ENCODE data around the gene CSTF2. TPM values are rescaled to one million over a fixed set of nuclear protein-coding genes. Genes with fewer than 3 reads are reported as not detected.
A peak's percentile ranks its signal among the peaks of the same experiment; 100 is the strongest.

CSTF2 gene
- total and polyA plus RNA-seq, 12 donors, result 3.3 to 17.0 (median 13.8) TPM

- no peaks in the 10 kb centered on the region for H3K9me3 ChIP-seq (replicated peaks in 1 of 3)
- H3K4me1 ChIP-seq (replicated peaks in 1 of 2), result no peaks in the 10 kb centered on the region
- H3K4me3 ChIP-seq, result no peak overlapping the region
- DNase-seq, result no peak
- TF ChIP-seq CTCF (IDR thresholded peaks at IDR 0.05) (no peak), POLR2A (IDR thresholded peaks at IDR 0.05) (no peak)
- peaks cover 23% of the 10 kb centered on the region for H3K27me3 ChIP-seq
- intact Hi-C loops (cut with DNase I), result no loop called here
- H3K27ac ChIP-seq, result no peak overlapping the region
- H3K36me3 ChIP-seq (replicated peaks in 1 of 2), result no peaks in the 10 kb centered on the region
- 42 to 54% (median 45%) methylated on average over 10 to 12 of the region's 12 CpGs for WGBS, 4 donors
Observed at GRCh38 chrX:100812216-100813158, 7.7 kb upstream of the CSTF2 start.

- Histone ChIP-seq H3K27me3 (peaks cover 18% of the 10 kb centered on the region), H3K4me3 (no peak overlapping the region), H3K4me1 (replicated peaks in 1 of 2) (peaks cover 0 to 7% of the 10 kb centered on the region in 2 donors), H3K36me3 (replicated peaks in 1 of 2) (no peaks in the 10 kb centered on the region), H3K9me3 (replicated peaks in 1 of 3) (no peaks in the 10 kb centered on the region), H3K27ac (no peak overlapping the region)
- intact Hi-C loops (cut with DNase I), result no loop called here
- 53 to 60% (median 54%) methylated on average over 2 of the region's 2 CpGs for WGBS, 4 donors
- no peak for DNase-seq
- TF ChIP-seq POLR2A (IDR thresholded peaks at IDR 0.05) (no peak), CTCF (IDR thresholded peaks at IDR 0.05) (no peak)
Observed at GRCh38 chrX:100817340-100817739, 2.9 kb upstream of the CSTF2 start.

- intact Hi-C loops (cut with DNase I), result no loop called here
- H3K27ac ChIP-seq, result peak overlapping the region in 1 of 5 donors; percentile 53
- peak in 2 of 7 donors; percentile 9 to 18 for DNase-seq
- no peak for TF ChIP-seq CTCF (IDR thresholded peaks at IDR 0.05)
- no peak for TF ChIP-seq POLR2A (IDR thresholded peaks at IDR 0.05)
- peaks cover 0 to 3% of the 10 kb centered on the region in 2 donors for H3K36me3 ChIP-seq (replicated peaks in 1 of 2)
- H3K4me3 ChIP-seq, result peak overlapping the region in 3 of 4 donors; percentile 50 to 71 (median 56)
- 10 to 48% (median 27%) methylated on average over 15 of the region's 15 CpGs for WGBS, 4 donors
- peaks cover 0 to 7% of the 10 kb centered on the region in 2 donors for H3K4me1 ChIP-seq (replicated peaks in 1 of 2)
- H3K9me3 ChIP-seq (replicated peaks in 1 of 3), result no peaks in the 10 kb centered on the region
- peaks cover 11% of the 10 kb centered on the region for H3K27me3 ChIP-seq
Observed at GRCh38 chrX:100819534-100819836, 706 bp upstream of the CSTF2 start.

GRCh38 chrX:100829730-100830129, 9.5 kb downstream of the CSTF2 start:
- H3K4me1 ChIP-seq (replicated peaks in 1 of 2), result no peaks in the 10 kb centered on the region
- no peak for TF ChIP-seq POLR2A (IDR thresholded peaks at IDR 0.05)
- no peak for TF ChIP-seq CTCF (IDR thresholded peaks at IDR 0.05)
- DNase-seq, result no peak
- H3K9me3 ChIP-seq (replicated peaks in 1 of 3), result no peaks in the 10 kb centered on the region
- H3K36me3 ChIP-seq (replicated peaks in 1 of 2), result peaks cover 0 to 19% of the 10 kb centered on the region in 2 donors
- no peaks in the 10 kb centered on the region for H3K27me3 ChIP-seq
- WGBS, 4 donors, result 55 to 74% (median 58%) methylated on average over 2 of the region's 2 CpGs
- no peak overlapping the region for H3K27ac ChIP-seq
- H3K4me3 ChIP-seq, result no peak overlapping the region
- intact Hi-C loops (cut with DNase I), result no loop called here

All from adrenal gland (tissue), 12 donors.